Stimulated activated CD4-positive, alpha-beta T cell treated with anti-CD3 and anti-CD28 coated beads, Interleukin-12 subunit alpha, Interleukin-12 subunit beta, amount 100 ng/mL, for 24 hours (primary cell): Measurements from ENCODE around the gene COA1.
"Not testable (repeated sequence)": the region's sequence is repeated elsewhere in the genome, so short reads cannot be mapped to it uniquely, and the experiment has no call there.

Source experiments
- DNase-seq, 2 experiments: peaks; one replicate each; pipeline ENCODE4 v3.0.0-alpha.2; 2020; ENCODE audit warnings: low read depth in 2 of 2

The COA1 gene

DNA sequence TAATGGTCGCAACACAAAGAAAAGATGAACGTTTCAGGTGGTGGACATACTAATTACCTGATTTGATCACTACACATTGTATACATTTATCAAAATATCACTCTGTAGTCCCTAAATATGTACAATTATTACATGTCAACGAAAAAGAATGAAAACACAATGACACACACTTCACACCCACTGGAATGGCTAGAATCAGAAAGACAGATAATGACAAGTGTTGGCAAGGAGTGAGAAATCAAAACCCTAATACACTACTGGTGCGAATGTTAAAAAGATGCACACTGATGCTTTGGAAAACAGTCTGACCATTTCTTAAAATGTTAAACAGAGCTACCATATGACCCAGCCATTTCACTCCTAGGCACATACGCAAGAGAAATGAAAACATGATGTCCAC is 2.3 kb downstream of the COA1 start:
- DNase-seq = no peak

DNA sequence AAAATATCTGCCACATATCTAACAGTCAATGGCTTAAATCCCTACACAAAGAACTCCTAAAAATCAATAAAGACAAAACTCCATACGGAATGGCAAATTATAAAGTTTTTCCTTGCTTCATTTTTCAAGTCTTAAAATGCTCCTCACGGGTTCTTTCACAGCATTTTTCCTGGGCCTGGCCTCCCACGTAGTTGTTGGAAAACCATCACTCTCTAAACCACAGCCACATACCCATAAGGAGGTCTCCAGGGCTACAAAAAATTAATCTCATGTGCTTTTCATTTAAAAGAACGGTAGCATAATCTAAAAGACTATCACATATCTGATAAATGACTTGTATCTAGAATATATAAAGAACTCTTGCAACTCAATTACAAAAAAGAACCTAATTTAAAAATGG is 2.9 kb downstream of the COA1 start:
- no peak for DNase-seq

DNA sequence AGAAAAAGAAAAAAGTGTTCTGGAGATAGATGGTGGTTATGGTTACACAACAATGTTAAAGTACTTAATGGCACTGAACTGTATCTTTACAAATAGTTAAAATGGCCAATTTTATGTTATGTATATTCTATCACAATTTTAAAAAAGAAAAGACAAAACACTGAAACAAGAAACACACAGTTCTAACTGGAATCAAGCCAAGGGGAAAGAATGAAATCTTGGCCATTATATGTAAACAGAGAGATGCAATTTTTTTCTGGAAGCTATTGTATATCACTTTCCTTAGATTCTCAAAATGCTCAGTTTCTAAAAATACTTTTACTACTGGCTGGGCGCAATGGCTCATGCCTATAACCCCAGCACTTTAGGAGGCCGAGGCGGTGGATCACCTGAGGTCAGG is 4.1 kb downstream of the COA1 start:
- no peak for DNase-seq

DNA sequence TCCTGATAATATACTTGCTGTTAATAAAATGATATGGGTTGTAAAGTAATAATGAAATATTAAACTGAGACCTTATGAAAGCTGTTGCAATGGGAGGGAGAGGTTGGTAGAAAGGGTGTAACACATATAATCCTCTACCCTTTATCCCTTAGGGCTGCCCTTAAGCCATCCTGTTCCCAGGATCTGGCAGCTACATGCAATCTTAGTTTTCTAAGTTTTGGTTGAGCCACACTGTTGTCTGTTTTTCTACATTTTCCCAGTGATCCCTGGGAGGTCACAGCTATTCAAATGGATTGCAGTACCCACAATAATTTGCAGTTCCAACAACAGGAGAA is 6.3 kb downstream of the COA1 start:
- no peak for DNase-seq

DNA sequence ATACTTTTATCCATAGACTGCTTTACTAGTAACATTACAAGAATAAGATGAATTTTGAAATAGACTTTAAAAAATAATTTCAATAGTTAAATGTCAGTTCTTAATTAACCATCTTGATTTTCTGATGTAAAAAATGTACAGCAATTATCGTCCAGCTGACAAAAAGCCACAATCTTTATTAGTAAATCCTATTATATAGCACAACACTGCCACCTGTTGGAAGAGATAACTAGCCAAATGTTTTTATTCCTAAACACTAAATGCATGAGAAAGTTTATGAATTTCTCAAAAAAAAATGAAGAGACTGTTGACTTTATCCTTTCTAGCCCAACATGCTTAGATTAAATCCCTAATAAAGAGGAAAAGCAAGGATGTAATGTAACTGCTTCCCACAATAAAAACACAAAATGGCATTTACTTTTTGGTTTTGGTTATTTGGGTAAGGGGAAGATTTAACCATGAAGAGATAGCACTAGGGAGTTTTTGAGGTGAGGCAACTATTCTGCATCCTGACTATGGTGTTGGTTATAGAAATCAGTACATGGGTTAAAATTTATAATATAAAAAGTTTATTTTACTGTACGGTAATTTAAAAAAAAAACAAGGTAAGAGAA is 8.0 kb downstream of the COA1 start:
- DNase-seq = no peak

DNA sequence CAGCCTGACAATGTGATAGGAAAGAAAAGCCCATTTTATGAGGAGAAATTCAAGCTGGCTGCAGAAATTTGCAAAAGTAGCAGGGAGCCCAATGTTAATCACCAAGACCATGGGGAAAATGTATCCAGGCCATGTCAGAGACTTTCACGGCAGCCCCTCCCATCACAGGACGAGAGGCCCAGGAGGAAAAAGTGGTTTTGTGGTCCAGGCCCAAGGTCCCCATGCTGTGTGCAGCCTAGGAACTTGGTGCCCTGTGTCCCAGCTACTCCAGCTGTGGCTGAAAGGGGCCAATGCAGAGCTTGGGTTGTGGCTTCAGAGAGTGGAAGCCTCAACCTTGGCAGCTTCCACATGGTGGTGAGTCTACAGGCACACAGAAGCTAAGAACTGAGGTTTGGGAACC is 12.7 kb downstream of the COA1 start:
- DNase-seq = no peak

DNA sequence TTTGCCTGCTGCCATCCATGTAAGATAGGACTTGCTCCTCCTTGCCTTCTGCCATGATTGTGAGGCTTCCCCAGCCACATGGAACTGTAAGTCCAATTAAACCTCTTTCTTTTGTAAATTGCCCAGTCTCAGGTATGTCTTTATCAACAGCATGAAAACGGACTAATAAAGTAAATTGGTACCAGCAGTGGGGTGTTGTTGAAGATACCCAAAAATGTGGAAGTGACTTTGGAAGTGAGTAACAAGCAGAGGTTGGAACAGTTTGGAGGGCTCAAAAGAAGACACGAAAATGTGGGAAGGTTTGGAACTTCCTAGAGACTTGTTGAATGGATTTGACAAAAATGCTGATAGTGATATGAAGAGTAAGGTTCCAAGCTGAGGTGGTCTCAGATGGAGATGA is 13.4 kb downstream of the COA1 start:
- DNase-seq = not testable (repeated sequence)

DNA sequence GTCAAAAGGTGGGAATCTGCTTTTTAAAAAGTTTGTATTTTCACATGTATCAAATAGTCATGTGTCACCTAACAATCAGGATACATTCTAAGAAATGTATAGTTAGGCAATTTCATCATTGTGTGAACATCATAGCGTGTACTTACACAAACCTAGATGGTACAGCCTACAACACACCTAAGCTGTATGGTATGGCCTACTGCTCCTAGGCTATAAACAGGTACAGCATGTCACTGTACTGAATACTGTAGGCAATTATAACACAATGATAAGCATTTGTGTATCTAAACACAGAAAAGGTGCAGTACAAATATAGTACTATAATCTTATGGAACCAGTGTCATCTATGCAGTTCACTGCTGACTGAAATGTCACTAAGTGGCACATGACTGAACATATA is 17.8 kb downstream of the COA1 start:
- no peak for DNase-seq

DNA sequence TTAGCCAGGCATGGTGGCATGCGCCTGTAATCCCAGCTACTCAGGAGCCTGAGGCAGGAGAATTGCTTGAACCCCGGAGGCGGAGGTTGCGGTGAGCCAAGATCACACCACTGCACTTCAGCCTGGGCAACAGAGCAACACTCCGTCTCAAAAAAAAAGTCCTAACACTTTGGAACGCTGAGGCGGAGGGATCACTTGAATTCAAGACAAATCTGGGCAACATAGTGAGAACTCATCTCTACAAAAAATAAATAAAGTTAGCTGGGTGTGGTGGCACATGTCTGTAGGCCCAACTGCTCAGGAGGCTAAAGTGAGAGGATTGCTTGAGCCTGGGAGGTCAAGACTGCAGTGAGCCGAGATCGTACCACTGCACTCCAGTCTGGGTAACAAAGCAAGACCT is 21.3 kb downstream of the COA1 start:
- not testable (repeated sequence) for DNase-seq

DNA sequence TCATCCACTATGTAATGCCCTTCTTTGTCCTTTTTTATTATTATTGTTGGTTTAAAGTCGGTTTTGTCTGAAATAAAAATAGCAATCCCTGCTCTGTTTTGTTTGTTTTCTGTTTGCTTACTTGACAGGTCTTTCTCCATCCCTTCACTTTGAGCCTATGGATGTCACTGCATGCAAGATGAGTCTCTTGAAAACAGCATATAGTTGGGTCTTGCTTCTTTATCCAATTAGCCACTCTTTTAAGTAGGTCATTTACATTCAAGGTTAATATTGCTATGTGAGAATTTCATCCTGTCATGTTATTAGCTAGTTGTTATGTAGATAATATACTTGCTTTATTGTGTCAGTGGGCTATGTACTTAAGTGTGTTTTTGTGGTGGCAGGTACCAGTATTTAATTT is 25.8 kb downstream of the COA1 start:
- no peak for DNase-seq

DNA sequence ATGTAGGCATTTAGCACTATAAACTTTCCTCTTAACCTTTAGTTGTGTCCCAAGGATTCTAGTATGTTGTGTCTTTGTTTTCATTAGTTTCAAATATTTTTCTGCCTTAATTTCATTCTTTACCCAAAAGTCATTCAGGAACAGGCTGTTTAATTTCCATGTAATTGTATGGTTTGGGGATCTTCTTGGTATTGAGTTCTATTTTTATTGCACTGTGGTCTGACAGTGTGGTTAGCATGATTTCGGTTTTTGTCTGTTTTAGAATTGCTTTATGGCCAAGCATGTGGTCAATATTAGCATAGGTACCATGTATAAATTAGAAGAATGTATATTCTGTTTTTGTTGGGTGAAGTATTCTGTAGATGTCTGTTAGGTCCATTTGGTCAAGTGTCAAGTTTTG is 26.3 kb downstream of the COA1 start:
- no peak for DNase-seq

DNA sequence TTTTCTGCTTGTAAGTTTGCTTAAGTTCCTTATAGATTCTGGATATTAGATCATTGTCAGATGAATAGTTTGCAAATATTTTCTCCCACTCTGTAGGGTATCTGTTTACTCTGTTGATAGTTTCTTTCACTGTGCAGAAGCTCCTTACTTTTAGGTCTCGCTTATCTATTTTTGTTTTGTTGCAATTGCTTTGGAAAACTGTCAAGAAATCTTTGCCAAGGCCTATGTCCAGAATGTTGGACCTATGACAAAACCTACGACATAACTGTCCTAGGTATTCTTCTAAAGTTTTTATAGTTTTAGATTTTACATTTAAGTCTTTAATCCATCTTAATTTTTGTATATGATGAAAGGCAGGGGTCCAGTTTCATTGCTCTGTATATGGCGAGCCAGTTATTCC is 27.4 kb downstream of the COA1 start:
- DNase-seq = no peak

DNA sequence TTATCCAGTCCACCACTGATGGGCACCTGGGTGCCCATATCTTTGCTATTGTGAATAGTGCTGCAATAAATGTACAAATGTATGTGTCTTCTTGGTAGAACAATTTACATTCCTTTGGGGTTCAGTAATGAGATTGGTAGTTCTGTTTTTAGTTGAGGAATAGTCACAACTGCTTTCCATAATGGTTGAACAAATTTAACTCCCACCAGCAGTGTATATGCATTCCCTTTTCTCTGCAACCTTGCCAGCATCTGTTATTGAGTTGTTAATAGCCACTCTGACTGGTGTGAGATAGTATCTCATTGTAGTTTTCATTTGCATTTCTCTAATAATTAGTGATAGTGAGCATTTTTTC is 27.8 kb downstream of the COA1 start:
- no peak for DNase-seq

DNA sequence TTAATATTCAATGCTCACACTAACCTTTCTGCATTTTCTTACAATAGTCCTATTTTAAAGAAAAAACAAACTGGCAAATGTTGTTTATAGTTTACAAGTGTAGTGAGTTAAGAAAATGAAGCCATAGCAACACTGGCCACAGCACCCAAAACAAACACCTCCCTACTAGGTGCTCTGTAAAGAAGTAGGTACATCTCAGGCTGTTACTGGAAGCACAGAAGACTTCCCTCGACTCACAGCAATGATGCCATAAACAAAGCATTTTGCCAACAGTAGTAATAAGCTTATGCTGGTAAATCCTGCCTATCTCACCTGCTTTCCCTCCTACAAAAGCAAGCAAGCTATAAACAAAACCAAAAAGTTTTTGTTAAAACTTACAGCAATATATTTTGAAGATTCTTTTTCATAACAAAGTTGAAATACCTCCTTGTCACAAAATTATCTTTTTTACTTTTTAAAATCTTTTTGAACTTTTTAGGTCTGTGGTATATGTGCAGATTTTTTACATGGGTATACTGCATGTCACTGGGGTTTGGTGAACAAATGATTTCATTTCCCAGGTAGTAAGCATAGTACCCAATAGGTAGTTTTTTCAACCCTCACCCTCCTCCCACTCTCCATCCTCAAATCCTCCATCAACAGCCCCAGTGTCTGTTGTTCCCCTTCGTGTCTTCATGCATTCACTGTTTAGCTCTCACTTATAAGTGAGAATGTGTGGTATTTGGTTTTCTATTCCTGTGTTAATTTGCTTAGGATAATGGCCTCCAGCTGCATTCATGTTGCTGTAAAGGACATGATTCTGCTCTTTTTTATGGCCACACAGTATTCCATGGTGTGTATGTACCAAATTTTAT is 28.4 kb downstream of the COA1 start:
- DNase-seq = no peak

DNA sequence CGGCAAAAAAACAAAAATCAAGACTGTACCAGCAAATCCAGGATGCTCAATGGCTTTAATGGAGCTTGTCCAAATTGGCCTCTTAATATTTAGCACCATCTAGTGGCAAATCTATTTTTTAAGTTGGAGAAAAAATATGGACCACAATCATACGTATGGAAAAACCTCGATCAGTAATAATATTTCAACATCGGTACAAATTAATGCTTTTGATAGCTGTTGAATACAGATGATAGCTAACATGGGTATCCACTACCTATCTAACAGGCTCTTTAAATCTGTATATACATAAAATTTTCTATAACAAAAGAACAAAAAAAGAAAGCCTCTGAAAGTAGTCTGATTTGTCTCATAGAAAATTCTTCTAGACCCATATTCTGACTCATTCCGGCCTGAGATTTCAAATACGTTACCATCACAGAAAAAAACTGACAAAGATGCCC is 29.2 kb downstream of the COA1 start:
- no peak for DNase-seq

DNA sequence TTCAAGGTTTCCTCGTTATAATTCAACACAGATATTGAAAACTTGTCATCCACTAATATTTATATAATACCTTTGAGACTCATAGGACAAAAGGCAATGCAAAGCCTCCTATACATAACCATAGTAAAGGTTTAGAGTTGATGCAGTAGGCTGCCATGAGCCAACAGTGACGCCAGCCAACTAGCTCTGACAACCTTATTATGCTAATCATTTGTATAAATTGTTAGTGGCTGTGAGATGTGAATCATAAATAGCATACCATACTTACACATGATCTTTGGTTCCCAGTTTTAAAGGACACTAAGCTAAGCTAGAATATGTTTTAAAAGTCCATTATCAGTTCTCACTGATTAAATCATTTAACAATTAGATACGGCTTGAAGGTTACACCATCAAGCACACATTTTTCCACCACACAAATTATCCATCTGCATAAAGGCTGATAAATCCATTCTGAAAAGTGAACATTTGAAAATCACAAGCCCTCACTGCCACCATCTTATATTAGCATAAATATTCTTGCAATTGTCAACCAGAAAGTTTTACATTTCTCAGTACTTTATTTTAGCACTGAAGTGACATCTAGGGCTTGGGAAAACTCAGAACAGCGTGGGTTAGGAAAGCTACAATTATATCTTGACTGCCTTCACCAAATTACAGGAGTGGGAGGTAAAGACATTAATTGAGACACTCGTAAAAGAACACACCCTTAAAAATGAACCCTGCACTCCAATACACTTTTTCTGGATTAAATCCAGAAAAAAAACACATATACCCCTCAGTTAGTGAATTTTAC is 30.7 kb downstream of the COA1 start:
- DNase-seq = no peak

DNA sequence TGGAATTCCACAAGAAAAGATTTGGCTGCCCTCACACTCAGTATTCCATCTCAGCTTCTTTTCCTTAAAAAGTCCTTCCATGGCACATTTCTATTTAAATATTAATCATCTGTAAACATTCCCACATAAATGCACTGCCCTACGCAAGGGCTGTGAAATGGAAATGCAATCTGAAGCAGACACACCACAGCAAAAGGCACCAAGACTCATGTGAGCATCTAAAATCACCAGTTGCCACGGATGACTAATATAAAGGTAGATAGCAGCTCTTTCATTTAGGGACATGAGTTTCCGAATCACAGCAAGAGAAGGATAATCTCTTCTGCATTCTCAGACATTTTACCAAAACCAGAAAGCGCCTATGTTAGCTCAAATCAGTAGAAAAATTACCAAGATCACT is 31.6 kb downstream of the COA1 start:
- DNase-seq = no peak

DNA sequence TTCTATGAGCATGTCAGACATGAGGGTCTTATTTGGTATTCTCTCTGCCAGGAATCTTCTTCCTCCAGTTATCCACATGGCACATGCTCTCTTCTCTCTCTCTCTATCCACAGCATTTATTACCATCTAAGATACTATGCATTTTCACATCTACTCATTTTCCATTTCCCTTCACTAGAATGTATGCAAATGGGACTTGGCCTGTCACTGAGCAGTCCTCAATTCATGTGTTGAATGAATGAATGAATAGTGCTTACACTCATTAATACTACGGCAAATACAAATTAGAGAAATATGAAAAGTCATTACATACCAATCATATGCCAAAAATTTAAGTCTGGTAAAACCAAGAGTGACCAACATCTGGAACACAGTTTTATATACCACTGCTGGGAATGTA is 34.0 kb downstream of the COA1 start:
- DNase-seq = no peak

DNA sequence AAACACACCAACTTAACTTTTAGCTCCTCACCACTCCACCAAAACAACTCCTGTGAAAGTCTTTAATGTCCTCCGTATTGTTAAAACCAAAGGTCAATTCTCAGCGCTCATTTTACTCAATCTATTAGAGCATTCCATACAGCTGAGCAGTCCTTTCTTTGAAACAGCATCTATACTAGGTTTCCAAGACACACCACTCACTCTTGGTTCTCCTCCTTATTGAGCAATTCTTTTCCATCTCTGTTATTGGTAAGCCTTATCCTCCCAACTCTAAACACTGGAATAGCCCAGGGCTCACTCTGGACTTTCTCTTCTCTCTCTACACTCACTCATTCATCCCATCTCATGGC is 34.9 kb downstream of the COA1 start:
- DNase-seq = no peak

DNA sequence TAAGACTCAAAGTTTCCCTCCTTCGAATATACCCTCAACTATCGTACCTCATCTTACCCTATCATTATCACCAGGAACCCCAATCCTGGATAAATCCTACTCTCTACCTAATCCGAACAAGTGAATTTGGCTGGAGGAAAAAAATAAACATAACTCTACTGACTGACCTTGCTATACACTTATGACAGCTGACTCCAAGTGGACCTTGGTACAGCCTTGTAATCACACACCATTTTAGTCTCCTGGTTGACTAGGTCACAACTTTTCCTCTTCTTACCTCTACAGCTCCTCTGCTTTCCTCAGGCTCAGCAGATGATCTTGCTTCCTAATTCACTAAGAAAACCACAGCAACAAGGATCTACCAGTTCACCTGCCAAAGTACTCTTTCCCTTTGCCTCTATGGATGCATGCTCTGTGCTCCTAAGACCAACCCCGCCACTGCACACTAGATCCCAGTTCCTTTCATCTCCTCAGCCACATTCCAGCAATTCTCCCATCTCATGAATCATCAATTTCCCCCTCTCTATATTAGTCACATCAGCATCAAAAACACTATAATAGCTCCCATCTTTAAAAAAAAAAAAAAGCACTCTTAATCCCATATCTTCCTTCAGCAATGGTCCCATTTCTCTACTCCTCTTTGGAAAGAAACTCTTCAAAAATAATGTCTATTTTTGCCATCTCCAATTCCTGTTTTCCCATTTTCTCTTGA is 35.5 kb downstream of the COA1 start:
- DNase-seq = no peak

DNA sequence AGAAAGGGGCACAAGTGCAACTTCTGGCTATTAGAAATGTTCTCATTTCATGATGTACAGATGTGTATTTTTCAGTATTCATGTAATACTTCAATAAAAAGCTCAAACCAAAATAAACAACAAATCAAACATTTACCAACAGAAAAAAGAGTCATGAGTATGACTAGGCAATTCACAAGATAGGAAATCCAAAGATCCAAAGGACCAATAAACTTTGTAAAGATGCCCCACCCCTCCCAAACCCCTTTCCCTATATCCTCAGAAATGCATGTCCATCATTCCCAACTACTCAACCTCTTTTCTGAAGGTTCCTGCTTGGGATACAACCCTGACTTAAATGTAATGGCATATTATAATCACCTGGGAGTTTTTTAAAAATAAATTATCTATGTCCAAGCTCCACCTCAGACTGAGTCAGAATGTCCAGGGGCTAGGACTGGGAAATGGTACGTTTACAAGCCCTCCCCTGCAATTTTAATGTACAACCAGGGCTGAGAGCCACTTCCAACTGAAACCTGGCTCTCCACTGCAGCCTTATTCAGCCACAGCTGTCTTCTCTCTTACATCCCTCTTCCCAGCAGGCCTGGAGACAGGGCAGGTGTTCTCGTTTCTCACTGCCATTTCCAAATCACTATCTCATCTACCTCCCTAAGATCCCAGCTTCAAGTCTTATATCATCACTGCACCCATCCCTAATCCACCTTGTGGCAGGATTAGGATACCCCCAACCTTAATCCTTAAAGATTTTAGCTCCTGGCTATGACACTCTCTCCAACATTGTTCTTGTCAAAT is 36.5 kb downstream of the COA1 start:
- DNase-seq = no peak

DNA sequence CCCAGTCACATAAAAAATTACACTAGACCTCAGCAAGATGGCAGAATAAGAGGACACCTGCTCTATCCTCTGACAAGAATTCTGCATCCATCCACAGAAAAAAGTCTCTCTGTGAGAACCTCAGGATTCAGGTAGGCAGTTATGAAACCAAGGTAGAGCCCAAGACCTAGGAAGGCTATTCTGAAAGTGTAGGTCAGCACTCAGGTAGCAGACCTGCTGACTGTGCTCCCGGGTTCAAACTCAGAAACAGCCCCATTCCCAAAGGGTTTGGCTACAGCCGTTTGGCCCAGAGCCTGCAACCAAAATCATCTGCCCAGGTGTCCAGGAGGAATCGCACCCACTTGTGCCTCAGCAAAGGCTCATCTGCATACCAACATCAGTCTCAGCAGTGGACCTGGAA is 37.7 kb downstream of the COA1 start:
- DNase-seq = no peak
